HG03432 (cell line): ENCODE data around the gene TMEM94.
"Not testable (repeated sequence)": the region's sequence is repeated elsewhere in the genome, so short reads cannot be mapped to it uniquely, and the experiment has no call there.

Source experiments
- ATAC-seq: cut with Tn5 transposase; IDR thresholded peaks from one replicate; pipeline ENCODE4 v1.9.1; 2021; ENCODE audit warnings: mild to moderate bottlenecking, moderate library complexity; ENCODE audit not compliant: unreplicated experiment

TMEM94 gene

GRCh38 chr17:75476271-75476671 lies 19.8 kb downstream of the TMEM94 start:
- ATAC-seq = no peak

GRCh38 chr17:75476752-75477489 lies 20.5 kb downstream of the TMEM94 start:
- ATAC-seq = no peak

GRCh38 chr17:75477490-75477862 lies 21.0 kb downstream of the TMEM94 start:
- ATAC-seq = not testable (repeated sequence)

GRCh38 chr17:75478508-75478907 lies 22.1 kb downstream of the TMEM94 start:
- ATAC-seq = no peak

- ATAC-seq = no peak
These were observed 23.8 kb downstream of the TMEM94 start for GRCh38 chr17:75480281-75480680.

GRCh38 chr17:75481194-75482068 lies 25.0 kb downstream of the TMEM94 start:
- ATAC-seq = no peak

- ATAC-seq = no peak
These were observed 25.9 kb downstream of the TMEM94 start for GRCh38 chr17:75482098-75482942.

- no peak for ATAC-seq
These were observed 29.3 kb downstream of the TMEM94 start for GRCh38 chr17:75485688-75486087.

- no peak for ATAC-seq
These were observed 29.7 kb downstream of the TMEM94 start for GRCh38 chr17:75486151-75486550.

GRCh38 chr17:75486951-75487350 lies 30.5 kb downstream of the TMEM94 start:
- no peak for ATAC-seq

- ATAC-seq = no peak
These were observed 31.1 kb downstream of the TMEM94 start for GRCh38 chr17:75487351-75488070.

GRCh38 chr17:75488693-75489510 lies 32.5 kb downstream of the TMEM94 start:
- no peak for ATAC-seq

GRCh38 chr17:75489511-75489955 lies 33.1 kb downstream of the TMEM94 start:
- ATAC-seq = no peak

GRCh38 chr17:75490173-75490743 lies 33.8 kb downstream of the TMEM94 start:
- no peak for ATAC-seq

- no peak for ATAC-seq
These were observed 34.7 kb downstream of the TMEM94 start for GRCh38 chr17:75490953-75491649.

- no peak for ATAC-seq
These were observed 35.2 kb downstream of the TMEM94 start for GRCh38 chr17:75491680-75492079.

GRCh38 chr17:75492555-75493168 lies 36.2 kb downstream of the TMEM94 start:
- no peak for ATAC-seq

- no peak for ATAC-seq
These were observed 37.2 kb downstream of the TMEM94 start for GRCh38 chr17:75493476-75494129.
